CD4-positive, alpha-beta T cell (primary cell): Measurements from ENCODE around the gene TPRN. TPM values are rescaled to one million over a fixed set of nuclear protein-coding genes. Genes with fewer than 3 reads are reported as not detected.

Experiments
- ATAC-seq: fragments of 200-7000 bp; cut with Tn5 transposase; one replicate; pipeline ENCODE4 v1.10.0; 2022; ENCODE audit warnings: mild to moderate bottlenecking; ENCODE audit not compliant: poor library complexity
- CTCF ChIA-PET: fragments of 350-600 bp; sonication (Branson Sonifier 250); formaldehyde crosslinking; loops from one replicate; lab custom pipeline; 2021; ENCODE audit warnings: antibody characterized with exemption, inconsistent platforms; lab: Charles Lee
- POLR2A ChIA-PET: fragments of 350-600 bp; sonication (Branson Sonifier 250); formaldehyde crosslinking; loops from one replicate; lab custom pipeline; 2021; ENCODE audit warnings: antibody characterized with exemption, inconsistent platforms; lab: Charles Lee
- DNase-seq, 14 experiments: peaks; one replicate each; pipeline ENCODE4 v3.0.0-alpha.2; 2013 to 2020; ENCODE audit warnings: mixed read lengths in 2 of 14
- H3K27ac ChIP-seq, 2 donors: one replicate each; pipeline versions ENCODE4 v1.5.1 to v1.7.0; 2013; ENCODE audit warnings: low read length in 2 of 2, low read depth in 1 of 2, mild to moderate bottlenecking in 1 of 2
- H3K27me3 ChIP-seq, 2 experiments: 1 replicate in 1 of 2; 2 replicates in 1 of 2; pipeline versions ENCODE4 v1.6.1 to v1.7.0; 2013; ENCODE audit warnings: low read length in 2 of 2, control low read depth in 1 of 2, mild to moderate bottlenecking in 1 of 2, moderate library complexity in 1 of 2; ENCODE audit not compliant: insufficient read depth in 2 of 2, control insufficient read depth in 1 of 2
- H3K36me3 ChIP-seq: one replicate; pipeline ENCODE4 v1.6.1; 2013; ENCODE audit warnings: low read length, control low read depth; ENCODE audit not compliant: insufficient read depth
- H3K4me1 ChIP-seq: one replicate; pipeline ENCODE4 v1.6.1; 2013; ENCODE audit warnings: low read length, control low read depth; ENCODE audit not compliant: insufficient read depth
- H3K4me3 ChIP-seq: one replicate; pipeline ENCODE4 v1.5.1; 2013; ENCODE audit warnings: mild to moderate bottlenecking, low read length, moderate library complexity
- H3K9me3 ChIP-seq, 2 experiments: 1 replicate in 1 of 2; 2 replicates in 1 of 2; pipeline versions ENCODE4 v1.6.1 to v1.7.0; 2013; ENCODE audit warnings: low read length in 2 of 2, mild to moderate bottlenecking in 2 of 2, control low read depth in 1 of 2, moderate library complexity in 1 of 2; ENCODE audit not compliant: control insufficient read depth in 1 of 2, insufficient read depth in 1 of 2
- H3K27ac Mint-ChIP-seq: one replicate; pipeline ENCODE4 v1.8.0; 2020; ENCODE audit warnings: mixed read lengths
- H3K27me3 Mint-ChIP-seq: one replicate; pipeline ENCODE4 v1.8.0; 2021; ENCODE audit warnings: mixed read lengths
- H3K36me3 Mint-ChIP-seq: one replicate; pipeline ENCODE4 v1.8.0; 2021; ENCODE audit warnings: low read depth, mixed read lengths
- H3K4me1 Mint-ChIP-seq: one replicate; pipeline ENCODE4 v1.8.0; 2021; ENCODE audit warnings: low read depth, mixed read lengths
- H3K4me3 Mint-ChIP-seq: one replicate; pipeline ENCODE4 v1.8.0; 2020; ENCODE audit warnings: mild to moderate bottlenecking, mixed read lengths
- H3K9me3 Mint-ChIP-seq: one replicate; pipeline ENCODE4 v1.8.0; 2020; ENCODE audit warnings: mixed read lengths
- intact Hi-C, 2 experiments: fragments of 100-400 bp; cut with DNase I in 1 of 2; cut with micrococcal nuclease in 1 of 2; formaldehyde crosslinking; loops; one replicate each; pipeline versions ENCODE4 v1.15.1 to v1.9.0; 2023 to 2025; cut with DNase I, micrococcal nuclease
- total RNA-seq, 174 experiments: library from RNA in 2 of 174; stranded (reverse) in 2 of 174; gene quantifications; one replicate each; pipeline ENCODE4 v1.2.3 and lab custom pipeline; 2021 to 2026
- TF ChIP-seq, protein P1 (sequence below): fragments of 200-600 bp; IDR thresholded peaks from one replicate; pipeline ENCODE4 v1.8.0; 2022; ENCODE audit warnings: antibody characterized with exemption, mild to moderate bottlenecking

The TPRN gene
- total RNA-seq, 2 experiments from 2014 or later, result 6.1 to 8.6 TPM

DNA sequence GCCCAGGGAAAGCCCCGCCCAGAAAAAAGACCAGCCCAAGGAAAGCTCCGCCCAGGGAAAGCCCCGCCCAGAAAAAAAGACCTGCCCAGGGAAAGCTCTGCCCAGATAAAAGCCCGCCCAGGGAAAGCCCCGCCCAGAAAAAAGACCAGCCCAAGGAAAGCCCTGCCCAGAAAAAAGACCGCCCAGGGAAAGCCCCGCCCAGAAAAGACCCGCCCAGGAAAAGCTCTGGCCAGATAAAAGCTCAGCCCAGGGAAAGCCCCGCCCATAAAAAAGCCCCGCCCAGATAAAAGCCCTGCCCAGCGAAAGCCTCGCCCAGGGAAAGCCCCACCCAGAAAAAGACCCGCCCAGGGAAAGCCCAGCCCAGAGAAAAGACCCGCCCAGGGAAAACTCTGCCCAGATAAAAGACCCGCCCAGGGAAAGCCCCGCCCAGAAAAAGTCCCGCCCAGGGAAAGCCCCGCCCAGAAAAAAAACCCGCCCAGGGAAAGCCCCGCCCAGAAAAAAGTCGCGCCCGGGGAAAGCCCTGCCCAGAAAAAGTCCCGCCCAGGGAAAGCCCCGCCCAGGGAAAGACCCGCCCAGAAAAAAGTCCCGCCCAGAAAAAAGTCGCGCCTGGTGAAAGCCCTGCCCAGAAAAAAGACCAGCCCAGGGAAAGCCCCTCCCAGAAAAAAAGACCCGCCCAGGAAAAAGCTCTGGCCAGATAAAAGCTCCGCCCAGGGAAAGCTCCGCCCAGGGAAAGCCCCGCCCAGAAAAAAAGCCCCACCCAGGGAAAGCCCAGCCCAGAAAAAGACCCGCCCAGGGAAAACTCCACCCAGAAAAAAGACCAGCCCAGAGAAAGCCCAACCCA lies 49.7 kb downstream of the TPRN start:
- H3K9me3 Mint-ChIP-seq, result no peaks in the 10 kb centered on the region
- no peaks in the 10 kb centered on the region for H3K36me3 Mint-ChIP-seq
- no peak overlapping the region for H3K27ac Mint-ChIP-seq
- intact Hi-C loops, result no loop called here
- Histone ChIP-seq H3K27me3 (peaks cover 9 to 10% of the 10 kb centered on the region in 2 experiments), H3K4me3 (no peak overlapping the region), H3K4me1 (peaks cover 5% of the 10 kb centered on the region), H3K36me3 (no peaks in the 10 kb centered on the region), H3K9me3 (peaks cover 0 to 11% of the 10 kb centered on the region in 2 experiments), H3K27ac (no peak overlapping the region)
- DNase-seq (peak in 2 of 14 experiments; percentile 70 to 75), ATAC-seq (no peak)
- ChIA-PET POLR2A (interaction anchor here (0.9 kb wide), 1 partner anchor 21 kb away, joined by 3 read pairs; no protein-coding TSS in a partner anchor), CTCF (interaction anchor here (0.7 kb wide), 1 partner anchor 50 kb away, joined by 4 read pairs; the partner anchor contains the start of gene TPRN)
- peaks cover 15% of the 10 kb centered on the region for H3K27me3 Mint-ChIP-seq
- H3K4me3 Mint-ChIP-seq, result no peak overlapping the region
- H3K4me1 Mint-ChIP-seq, result no peaks in the 10 kb centered on the region
- TF ChIP-seq, protein P1, sequence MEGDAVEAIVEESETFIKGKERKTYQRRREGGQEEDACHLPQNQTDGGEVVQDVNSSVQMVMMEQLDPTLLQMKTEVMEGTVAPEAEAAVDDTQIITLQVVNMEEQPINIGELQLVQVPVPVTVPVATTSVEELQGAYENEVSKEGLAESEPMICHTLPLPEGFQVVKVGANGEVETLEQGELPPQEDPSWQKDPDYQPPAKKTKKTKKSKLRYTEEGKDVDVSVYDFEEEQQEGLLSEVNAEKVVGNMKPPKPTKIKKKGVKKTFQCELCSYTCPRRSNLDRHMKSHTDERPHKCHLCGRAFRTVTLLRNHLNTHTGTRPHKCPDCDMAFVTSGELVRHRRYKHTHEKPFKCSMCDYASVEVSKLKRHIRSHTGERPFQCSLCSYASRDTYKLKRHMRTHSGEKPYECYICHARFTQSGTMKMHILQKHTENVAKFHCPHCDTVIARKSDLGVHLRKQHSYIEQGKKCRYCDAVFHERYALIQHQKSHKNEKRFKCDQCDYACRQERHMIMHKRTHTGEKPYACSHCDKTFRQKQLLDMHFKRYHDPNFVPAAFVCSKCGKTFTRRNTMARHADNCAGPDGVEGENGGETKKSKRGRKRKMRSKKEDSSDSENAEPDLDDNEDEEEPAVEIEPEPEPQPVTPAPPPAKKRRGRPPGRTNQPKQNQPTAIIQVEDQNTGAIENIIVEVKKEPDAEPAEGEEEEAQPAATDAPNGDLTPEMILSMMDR, result no peak

DNA sequence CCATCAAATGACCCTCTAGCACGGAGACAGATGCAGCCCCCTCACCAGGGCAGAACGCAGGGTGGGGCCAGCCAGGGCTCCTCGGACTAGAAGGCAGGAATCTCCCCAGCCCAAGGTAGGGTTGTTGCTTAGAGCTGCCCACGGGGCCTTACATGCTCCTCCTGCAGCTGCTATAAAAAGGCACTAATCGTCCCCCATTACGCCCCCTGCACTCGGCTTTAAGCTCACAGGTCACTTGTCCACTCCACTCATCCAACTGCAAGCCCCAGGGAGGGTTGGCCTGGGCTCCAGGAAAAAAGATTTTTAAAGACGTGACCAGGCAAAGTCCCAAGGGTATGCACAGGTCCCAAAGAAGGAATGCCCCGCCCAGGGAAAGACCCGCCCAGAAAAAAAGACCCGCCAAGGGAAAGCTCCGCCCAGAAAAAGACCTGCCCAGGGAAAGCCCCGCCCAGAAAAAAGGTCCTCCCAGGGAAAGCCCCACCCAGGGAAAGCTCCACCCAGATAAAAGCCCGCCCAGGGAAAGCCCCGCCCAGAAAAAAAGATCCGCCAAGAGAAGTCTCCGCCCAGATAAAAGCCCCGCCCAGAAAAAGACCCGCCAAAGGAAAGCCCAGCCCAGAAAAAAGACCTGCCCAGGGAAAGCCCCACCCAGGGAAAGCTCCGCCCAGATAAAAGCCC lies 50.5 kb downstream of the TPRN start:
- DNase-seq (peak in 2 of 14 experiments; percentile 32 to 50), ATAC-seq (no peak)
- TF ChIP-seq, protein P1, result no peak
- intact Hi-C loops, result no loop called here
- Mint-ChIP-seq H3K9me3 (no peaks in the 10 kb centered on the region), H3K4me1 (no peaks in the 10 kb centered on the region), H3K4me3 (no peak overlapping the region), H3K36me3 (no peaks in the 10 kb centered on the region), H3K27me3 (peaks cover 10% of the 10 kb centered on the region), H3K27ac (no peak overlapping the region)
- ChIA-PET POLR2A (interaction anchor here (0.9 kb wide), 1 partner anchor 21 kb away, joined by 3 read pairs; no protein-coding TSS in a partner anchor), CTCF (no interaction called here)
- Histone ChIP-seq H3K27me3 (peaks cover 4 to 7% of the 10 kb centered on the region in 2 experiments), H3K36me3 (no peaks in the 10 kb centered on the region), H3K4me3 (no peak overlapping the region), H3K4me1 (peaks cover 5% of the 10 kb centered on the region), H3K9me3 (peaks cover 0 to 11% of the 10 kb centered on the region in 2 experiments), H3K27ac (no peak overlapping the region)

DNA sequence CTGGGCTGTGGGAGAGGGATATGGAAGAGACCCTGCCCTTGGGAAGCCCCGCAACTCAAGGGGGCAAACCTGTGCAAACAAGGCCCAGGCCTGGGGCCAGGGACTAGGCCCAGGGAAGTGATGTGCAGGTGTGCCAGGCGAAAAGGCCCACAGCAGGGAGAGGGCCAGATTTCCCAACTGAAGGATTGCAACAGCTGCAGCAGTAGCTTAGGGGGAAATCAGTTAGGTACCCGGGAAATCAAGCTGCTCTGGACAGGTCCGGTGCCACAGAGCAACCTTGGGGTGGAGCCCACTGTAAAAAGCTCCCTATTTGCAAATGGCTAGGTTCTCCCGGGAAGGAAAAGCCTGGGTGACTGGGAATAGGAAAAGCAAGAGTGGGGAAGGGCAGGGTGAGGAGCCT lies 51.2 kb downstream of the TPRN start:
- intact Hi-C loops, result no loop called here
- Histone ChIP-seq H3K9me3 (peaks cover 0 to 11% of the 10 kb centered on the region in 2 experiments), H3K27me3 (peaks cover 3 to 7% of the 10 kb centered on the region in 2 experiments), H3K27ac (no peak overlapping the region), H3K4me1 (peaks cover 5% of the 10 kb centered on the region), H3K4me3 (no peak overlapping the region), H3K36me3 (no peaks in the 10 kb centered on the region)
- ChIA-PET CTCF (no interaction called here), POLR2A (no interaction called here)
- Mint-ChIP-seq H3K27ac (no peak overlapping the region), H3K4me1 (no peaks in the 10 kb centered on the region), H3K9me3 (no peaks in the 10 kb centered on the region), H3K4me3 (no peak overlapping the region), H3K36me3 (no peaks in the 10 kb centered on the region), H3K27me3 (peaks cover 5% of the 10 kb centered on the region)
- DNase-seq (no peak), ATAC-seq (no peak)
- TF ChIP-seq, protein P1, result no peak
